Activated CD4-positive, alpha-beta T cell treated with anti-CD3 and anti-CD28 coated beads for 4 hours (primary cell): ENCODE data around the gene LDHD.
A peak's percentile ranks its signal among the peaks of the same experiment; 100 is the strongest.

Experiments
- DNase-seq, 2 donors: peaks; one replicate each; pipeline ENCODE4 v3.0.0-alpha.2; 2020

Gene LDHD

GRCh38 chr16:75114179-75114945 lies 2.2 kb downstream of the LDHD start:
- no peak for DNase-seq

- no peak for DNase-seq
These were observed 2.9 kb downstream of the LDHD start for GRCh38 chr16:75113541-75114121.

GRCh38 chr16:75112734-75113491 lies 3.7 kb downstream of the LDHD start:
- no peak for DNase-seq

GRCh38 chr16:75111961-75112733 lies 4.4 kb downstream of the LDHD start:
- no peak for DNase-seq

- no peak for DNase-seq
These were observed 5.1 kb downstream of the LDHD start for GRCh38 chr16:75111514-75111940.

- peak; percentile 76 to 82 for DNase-seq
These were observed 5.7 kb downstream of the LDHD start for GRCh38 chr16:75110637-75111513.

- DNase-seq: no peak
These were observed 6.8 kb downstream of the LDHD start for GRCh38 chr16:75109732-75110243.

- DNase-seq: peak; percentile 76 to 77
These were observed 7.5 kb downstream of the LDHD start for GRCh38 chr16:75108792-75109731.

- DNase-seq: no peak
These were observed 9.1 kb downstream of the LDHD start for GRCh38 chr16:75107505-75107904.

GRCh38 chr16:75106351-75107274 lies 10.0 kb downstream of the LDHD start:
- DNase-seq: no peak

- DNase-seq: no peak
These were observed 11.1 kb downstream of the LDHD start for GRCh38 chr16:75105306-75106061.

GRCh38 chr16:75104836-75105235 lies 11.7 kb downstream of the LDHD start:
- no peak for DNase-seq

GRCh38 chr16:75103994-75104393 lies 12.6 kb downstream of the LDHD start:
- DNase-seq: no peak

GRCh38 chr16:75102595-75102994 lies 14.0 kb downstream of the LDHD start:
- DNase-seq: no peak

- DNase-seq: no peak
These were observed 14.9 kb downstream of the LDHD start for GRCh38 chr16:75101635-75102034.

- DNase-seq: no peak
These were observed 16.0 kb downstream of the LDHD start for GRCh38 chr16:75100603-75100990.

- no peak for DNase-seq
These were observed 16.6 kb downstream of the LDHD start for GRCh38 chr16:75099738-75100602.
